ENCODE results near the gene RASSF7.
A peak's percentile ranks its signal among the peaks of the same experiment; 100 is the strongest.

The RASSF7 gene

DNA sequence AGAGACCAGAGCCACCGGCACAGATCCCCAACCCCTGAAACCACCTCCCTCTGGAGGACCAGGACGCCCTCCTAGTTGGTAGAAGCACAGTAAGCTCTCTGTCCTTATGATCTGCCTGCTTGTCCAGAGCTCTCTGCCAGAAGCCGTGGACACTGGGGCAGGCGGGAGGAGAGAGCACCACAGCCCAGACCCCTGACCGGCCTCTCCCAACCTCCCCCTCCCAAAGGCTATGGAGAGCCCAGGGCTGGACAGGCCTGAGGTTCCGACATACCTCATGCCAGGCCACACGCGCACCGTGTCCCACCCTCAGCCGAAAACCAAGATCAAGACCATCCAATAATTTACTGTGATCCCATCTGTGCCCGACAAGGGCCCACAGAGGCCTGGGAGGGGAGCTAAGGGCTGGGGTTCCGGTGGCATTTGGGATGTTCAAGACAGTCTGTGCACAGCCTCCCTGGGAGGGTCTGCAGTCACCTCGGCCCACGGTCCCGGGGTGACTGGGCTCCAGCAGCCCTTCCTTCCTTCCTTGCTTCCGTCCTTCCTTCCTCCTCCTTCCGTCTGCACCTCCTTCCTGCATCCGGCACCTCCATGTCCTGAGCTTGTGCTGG lies 28.7 kb upstream of the RASSF7 start:
- intact Hi-C loops (cut with DNase I) = no loop called here
- no peak for DNase-seq

DNA sequence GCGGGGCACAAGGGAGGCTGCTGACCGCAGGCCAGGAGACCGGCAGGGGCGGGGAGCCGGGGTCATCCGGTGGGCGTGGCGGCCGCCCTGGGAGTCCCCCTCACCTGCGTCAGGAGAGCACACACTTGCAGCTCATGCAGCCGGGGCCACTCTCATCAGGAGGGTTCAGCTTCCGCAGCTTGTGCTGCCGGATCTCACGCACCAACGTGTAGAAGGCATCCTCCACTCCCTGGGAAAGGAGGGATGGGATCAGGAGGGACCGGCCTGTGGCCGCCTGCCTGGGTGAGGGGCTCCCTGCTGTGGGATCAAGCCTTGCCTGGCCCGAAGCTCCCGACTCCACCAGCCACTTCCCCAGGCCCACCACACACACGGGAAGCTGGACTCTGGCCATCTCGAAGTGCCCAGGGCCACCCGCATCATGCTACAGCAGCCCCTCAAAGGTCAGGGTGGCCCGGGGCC lies 28.2 kb upstream of the RASSF7 start:
- no peak for DNase-seq
- intact Hi-C loops (cut with DNase I) = no loop called here

DNA sequence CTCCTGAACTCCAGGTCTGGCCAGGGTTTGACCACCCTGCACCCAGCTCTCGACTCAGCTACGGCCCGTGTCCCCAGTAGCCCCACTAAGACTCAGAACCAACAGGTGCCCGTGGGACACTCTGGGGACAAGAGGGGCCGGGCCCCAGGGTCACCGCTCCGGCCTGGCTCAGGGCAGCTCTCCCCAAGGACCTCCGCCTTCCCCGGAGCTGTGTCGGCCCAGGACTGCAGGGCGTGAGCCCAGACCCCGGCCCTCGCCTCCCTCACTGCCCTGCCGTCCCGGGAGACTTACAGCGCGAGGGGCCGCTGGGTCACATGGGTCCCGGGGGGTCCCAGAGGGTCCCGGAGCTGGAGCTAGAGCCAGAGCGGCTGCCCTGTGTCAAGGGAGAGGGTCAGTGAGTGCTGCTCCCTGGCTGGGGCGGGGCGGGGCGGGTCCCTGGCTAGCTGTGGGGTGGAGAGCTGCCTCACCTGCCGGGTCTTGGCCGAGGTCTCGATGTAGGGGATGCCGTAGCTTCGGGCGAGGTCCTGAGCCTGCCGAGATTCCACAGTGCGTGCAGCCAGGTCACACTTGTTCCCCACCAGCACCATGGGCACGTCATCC lies 27.7 kb upstream of the RASSF7 start:
- DNase-seq = peak in 1 of 42 donors; percentile 2
- intact Hi-C loops (cut with DNase I) = no loop called here

DNA sequence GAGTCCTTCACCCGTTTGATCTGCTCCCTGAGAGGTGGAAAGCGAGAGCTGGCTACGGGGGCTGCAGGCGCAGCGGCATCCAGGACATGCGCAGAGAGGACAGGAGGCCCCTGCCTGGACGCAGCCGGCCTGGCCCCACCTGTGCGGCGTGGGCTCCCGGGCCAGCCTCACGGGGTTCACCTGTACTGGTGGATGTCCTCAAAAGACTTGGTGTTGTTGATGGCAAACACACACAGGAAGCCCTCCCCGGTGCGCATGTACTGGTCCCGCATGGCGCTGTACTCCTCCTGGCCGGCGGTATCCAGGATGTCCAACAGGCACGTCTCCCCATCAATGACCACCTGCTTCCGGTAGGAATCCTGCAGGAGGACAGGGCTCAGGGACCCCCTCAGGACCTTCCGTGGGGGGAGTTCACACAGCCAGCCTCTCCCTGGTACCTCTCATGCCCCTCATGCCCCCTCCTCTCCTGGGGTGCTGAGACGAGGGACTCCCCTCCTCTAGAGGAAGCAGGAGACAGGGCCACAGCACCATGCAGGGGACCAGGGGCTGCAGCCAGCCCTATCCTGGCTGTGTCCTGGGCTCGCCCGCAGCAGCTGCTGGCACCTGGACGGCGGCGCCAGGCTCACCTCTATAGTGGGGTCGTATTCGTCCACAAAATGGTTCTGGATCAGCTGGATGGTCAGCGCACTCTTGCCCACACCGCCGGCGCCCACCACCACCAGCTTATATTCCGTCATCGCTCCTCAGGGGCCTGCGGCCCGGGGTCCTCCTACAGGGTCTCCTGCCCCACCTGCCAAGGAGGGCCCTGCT lies 27.0 kb upstream of the RASSF7 start:
- intact Hi-C loops (cut with DNase I) = no loop called here
- DNase-seq = peak in 1 of 42 donors; percentile 0

DNA sequence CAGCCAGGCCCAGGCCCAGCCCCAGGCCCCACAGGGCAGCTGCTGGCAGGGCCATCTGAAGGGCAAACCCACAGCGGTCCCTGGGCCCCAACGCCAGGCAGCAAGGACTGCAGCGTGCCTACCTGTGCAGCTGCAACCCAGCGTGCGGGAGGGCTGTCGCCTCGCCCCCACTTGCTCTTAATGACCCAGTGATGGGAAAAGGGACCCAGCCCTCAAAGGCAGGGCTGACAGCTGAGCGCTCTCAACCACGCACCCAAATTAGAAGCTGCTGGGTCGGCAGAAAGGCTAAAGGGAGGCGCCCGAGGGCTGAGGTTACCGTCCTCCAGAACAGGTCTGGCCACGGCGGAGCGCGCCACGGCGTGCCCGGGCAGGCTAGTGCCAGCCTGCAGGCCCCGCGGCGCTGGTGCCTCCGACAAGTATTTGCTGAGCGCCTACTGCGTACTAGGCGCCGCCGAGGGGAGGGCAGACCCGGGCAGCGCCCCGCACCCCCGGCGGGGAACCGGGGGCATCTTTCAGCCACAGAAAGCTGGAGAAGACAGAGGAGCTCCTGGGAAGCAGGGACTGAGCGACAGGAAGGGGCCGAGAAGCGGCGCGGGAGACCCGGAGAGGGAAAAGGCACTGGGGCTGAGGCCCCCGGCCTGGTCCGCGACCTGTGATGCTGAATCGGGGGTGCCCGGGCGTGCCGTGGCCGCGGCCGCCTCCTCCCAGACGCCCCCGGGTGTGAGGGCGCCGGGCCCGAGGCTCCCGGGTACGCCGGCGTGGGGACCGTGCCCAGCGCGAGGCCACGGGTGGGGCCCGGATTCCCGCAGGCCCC lies 26.2 kb upstream of the RASSF7 start:
- intact Hi-C loops (cut with DNase I) = no loop called here
- DNase-seq = peak in 29 of 42 donors; percentile 21 to 72 (median 46)

DNA sequence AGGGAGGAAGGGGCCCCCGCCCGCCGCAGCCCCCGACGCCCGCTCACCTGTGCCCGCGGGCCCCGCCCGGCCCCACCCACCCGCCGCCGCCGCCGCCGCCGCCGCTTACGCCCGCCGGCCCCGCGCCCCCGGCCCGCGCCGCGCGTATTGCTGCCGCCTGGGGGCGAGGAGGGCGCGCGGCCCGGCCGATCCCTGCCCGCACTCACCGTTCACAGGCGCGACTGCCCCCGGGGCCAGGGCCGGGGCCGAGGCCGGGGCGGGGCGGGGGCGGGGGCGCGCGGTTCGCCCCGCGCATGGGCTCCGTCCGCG lies 25.6 kb upstream of the RASSF7 start:
- intact Hi-C loops (cut with DNase I) = no loop called here
- DNase-seq = peak in 1 of 42 donors; percentile 35

DNA sequence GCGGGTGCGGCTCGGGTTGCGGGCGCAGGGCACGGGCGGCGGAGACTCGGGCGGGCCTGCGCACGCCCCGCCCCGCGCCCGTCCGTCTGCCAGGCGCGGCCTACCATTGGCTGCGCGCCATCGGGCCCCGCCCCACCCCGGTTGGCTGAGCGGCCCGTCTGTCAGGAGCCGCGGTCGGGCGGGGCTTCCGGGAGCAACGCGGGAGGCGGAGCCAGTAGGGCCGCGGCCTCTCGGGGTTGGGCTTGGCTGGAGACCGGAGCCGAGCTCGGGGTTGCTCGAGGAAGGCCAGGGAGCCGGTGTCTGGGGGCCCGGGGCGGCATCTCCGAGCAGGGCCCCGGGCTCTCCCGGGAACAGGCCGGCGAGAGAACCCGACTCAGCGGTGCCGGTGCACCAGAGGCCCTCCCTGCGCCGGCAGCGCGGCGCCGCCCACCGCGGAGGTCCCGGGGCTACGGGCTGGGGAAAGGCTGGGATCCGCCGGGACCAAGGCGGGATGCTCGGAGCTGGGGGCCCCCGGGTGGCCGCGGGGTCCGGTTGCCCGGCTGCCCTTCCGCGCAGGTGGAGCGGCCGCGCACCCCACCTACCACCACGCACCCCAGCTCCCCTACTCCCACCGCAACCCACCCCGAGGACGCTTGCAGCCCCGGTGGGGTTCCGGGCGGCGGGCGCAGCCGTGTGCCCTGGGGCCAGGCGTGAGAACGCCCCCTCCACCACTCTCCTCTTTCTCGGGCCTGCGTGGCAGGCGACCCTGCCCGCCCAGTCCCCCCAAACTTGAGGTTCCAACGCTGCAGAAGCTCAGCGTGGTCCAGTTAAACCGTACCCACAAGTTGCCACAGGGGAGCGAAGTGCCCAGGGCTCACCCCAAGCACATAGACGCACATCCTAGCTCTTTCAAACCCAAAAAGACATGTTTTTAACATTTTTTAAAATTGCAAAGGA lies 25.0 kb upstream of the RASSF7 start, which contains the start of gene HRAS:
HRAS (minus strand) TSS at position 58 of the 936 bp plus-strand sequence.
- intact Hi-C loops (cut with DNase I) = no loop called here
- DNase-seq = peak; percentile 82 to 99 (median 97)

DNA sequence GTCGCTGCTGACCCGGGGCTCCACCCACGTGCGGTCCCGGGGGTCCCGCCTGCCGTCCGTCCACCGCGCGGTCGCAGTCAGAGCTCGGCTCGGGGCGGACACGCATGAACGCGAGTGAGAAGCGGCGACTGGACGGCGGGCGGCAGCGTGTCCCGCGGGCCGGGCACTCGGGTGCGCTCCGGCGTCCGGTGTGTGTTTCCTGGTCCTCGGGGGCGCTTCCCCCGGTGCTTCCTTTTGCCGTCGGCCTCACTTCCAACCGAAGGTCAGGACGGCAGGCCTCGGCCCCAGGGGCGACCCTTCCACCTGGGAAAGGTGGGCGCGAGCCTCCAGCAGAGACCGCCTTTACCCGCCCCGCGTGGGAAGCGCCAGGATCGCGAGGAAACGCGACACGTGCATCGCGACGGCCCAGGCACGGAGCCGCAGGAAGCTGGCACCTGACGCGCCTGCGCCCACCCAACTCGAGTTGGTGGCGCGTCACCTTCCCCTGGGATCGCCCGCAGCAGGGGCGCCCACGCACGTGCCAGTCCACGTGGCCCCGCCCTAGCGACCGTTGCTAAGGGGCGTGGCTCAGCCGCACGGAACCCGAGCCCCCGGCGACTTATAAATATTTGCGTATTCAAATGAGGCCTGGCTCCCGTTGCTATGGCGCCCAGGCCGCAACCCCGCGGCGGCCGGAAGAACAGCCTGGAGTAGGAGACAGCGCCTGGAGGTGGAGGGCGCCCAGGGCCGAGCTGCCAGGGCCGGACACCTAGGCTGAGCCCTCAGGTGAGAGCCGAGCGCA lies 23.7 kb upstream of the RASSF7 start, which contains the start of gene LRRC56:
LRRC56 (plus strand) TSS at position 687 of the 781 bp plus-strand sequence. CDS start 3,158 bp downstream, outside the sequence.
- intact Hi-C loops (cut with DNase I) = no loop called here
- DNase-seq = peak; percentile 44 to 91 (median 80)

DNA sequence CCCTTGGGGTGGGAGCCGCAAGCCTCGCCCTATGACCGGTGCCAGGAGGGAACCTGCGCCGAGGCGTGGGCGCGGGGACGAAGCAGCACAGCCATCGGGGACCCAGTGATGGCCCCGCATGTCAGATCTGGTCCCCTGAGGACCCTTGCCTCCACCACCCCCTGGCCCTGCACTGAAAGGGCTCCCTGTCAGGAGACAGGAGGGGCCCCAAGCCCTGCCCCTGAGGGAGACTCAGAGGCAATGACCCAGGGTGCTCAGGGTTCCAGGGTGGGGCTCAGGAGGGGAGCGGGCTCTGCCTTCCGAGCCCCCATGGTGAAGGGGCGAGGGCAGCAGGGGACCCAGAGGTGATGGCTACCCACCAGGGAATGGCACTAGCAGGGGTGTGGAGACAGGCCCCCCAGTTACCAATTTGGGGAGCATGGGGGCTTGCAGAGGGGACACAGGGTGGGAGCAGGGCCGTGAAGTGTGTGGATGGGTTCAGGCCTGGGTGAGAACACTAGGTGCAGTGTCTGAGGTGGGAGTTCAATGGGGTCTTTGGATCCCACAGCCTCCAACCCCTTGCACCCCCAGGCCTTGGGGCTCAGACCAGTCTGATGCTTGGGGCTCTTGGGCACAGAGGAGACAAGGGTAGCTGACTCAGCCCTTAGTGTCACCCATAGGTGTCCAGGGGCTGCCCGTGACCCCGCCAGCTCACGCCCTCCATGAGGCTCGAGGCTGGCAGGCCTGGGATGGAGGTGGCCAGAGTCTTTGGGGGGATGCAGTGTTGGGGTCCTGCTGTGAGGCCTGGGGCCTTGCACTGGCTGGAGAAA lies 22.9 kb upstream of the RASSF7 start:
- intact Hi-C loops (cut with DNase I) = no loop called here
- DNase-seq = no peak

DNA sequence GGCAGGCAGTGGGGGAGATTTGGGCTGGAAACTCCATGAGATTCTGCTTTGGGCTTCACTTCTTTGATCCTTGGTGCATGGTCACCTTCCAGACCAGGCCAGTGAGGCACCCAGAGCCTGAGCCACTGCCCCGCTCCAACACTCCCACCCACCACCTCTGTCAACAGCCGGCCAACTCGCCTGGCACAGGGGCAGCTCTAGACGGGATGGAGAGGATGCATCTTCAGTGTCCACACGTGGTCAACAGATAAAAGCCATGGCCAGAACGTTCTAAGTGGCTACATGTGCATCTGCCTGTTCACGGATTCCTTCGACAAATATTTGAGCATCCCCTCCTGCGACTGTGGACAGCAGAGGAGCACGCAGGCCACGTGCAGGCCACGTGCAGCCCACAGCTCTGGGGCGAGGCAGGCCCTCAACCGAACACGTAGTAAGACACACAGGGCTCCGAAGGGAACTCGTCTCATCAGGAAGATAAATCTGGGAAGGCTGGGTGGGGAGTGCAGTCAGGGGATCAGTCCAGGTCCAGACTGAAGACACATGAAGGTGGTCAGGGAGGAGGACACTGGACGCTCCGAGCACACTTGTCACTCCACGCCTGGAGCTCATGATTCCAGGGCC lies 22.2 kb upstream of the RASSF7 start:
- no peak for DNase-seq
- intact Hi-C loops (cut with DNase I) = no loop called here

DNA sequence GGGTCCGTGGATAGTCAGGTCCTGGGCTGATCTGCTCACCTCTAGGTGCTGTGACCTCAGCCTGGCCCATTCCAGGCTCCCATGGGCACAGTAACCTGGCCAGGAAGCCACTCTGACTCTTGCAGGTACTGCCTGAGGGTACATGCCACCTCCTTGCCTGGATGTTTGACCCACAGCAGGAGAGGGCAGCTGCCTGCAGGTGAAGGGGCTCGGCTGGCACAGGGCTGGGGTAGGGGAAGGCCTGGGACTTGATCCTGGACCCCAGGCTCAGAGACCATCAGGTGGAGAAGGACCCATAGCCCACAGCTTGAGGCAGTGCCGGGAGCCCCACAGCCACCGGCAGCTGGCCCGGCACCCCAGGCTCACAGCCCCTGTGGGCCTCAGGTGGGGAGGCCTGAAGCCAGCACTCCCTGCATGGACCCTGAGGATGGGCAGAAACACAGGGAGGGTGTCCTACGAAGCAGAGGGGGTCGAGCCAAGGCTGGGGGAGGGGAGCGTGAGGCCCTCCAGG lies 20.7 kb upstream of the RASSF7 start:
- peak in 1 of 42 donors; percentile 1 for DNase-seq
- intact Hi-C loops (cut with DNase I) = no loop called here

DNA sequence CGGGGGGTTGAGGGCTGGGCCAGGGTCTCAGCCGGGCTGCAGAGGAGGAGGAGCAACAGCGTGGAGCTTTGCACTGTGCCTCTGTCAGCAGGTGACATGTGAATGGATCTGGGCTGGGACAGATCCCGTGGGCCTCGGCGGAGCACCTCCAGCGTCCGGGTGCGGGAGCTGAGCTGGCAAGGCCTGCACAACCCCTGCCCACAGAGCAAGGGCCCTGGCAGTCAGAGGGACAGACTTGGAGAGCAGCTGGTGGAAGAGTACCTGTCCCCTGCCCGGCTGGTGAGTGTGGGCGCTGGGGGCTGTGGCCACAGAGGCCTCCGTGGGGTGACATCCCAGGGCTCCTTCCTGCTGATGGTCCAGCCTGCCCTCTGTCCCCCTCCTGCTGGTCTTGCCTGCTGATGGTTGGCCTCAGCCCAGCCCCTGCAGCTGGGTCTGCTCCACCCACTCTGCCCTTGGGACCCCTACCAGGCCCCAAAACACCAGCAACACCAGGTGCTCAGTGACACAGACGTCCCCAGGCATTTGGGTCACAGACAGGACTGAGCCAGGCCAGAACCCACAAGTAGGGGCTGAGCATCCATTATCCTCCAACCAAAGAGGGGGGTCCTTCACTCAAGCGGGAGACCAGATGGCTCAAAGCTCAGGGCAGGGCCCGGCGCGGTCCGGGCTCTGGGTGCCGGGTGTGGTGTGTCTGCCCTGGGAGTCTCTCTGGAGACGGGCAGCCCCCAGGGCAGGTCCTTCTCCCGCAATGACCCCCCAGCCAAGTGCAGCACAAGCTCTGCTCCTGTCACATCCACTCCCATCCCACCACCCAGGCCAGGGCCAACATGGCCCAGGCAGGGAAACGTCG lies 20.0 kb upstream of the RASSF7 start:
- peak in 1 of 42 donors; percentile 6 for DNase-seq
- intact Hi-C loops (cut with DNase I) = no loop called here

DNA sequence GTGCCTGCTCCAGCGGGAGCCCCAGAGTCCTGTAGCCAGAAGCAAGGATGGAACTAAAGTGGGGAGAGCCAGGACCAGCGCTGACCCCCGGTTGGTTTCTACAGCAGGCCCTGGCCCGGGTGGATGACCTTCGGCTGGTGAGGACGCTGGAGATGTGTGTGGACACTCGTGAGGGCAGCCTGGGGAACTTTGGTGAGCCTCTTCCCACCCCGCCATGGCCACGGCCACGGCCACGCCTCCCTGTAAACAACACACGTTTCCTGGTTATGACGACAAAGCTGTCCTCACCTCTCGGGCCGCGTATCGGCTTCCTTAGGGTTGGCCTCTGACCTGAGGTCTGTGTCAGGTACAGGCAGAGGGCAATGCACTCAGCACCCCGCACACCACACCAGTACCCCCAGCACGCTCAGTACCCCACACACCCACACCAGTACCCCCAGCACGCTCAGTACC lies 19.3 kb upstream of the RASSF7 start:
- DNase-seq = no peak
- intact Hi-C loops (cut with DNase I) = no loop called here

DNA sequence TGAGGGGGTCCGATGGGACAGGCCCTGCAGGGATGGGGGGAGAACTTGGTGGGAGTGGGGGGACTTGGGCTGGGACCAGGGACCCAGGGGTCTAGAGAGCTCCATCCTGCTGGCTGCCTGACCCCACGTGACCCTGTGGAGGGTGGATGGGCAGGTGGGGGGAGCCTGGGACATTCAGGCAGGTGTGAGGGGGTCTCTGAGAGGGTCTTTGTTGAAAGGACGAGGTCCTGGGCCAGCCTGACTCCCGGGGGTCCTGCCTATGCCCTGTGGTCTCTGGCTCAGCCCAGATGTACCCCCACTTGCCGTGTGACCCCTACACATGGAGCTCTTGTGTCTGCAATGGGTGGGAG lies 16.0 kb upstream of the RASSF7 start:
- DNase-seq = no peak
- intact Hi-C loops (cut with DNase I) = no loop called here

DNA sequence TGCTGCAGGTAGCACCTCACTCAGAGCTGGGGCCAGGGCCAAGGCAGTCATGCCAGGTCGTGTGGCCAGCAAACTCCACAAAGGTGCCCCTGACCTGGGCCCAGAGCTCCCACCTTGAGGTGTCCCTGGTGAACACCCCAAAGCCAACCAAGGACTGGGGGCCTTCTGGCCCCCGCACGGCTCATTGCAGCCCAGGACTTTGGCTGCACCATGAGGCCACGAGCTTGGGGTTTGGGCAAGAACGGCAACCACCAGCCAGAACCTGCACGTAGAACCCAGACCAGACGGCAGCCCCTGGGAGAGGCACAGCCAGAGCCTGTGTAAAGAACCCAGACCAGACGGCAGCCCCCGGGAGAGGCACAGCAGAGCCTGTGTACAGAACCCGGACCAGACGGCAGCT lies 15.6 kb upstream of the RASSF7 start:
- intact Hi-C loops (cut with DNase I) = no loop called here
- no peak for DNase-seq
